Sigmoid colon (tissue), 7 donors: ENCODE results near the gene SYT13. TPM values are rescaled to one million over a fixed set of nuclear protein-coding genes. Genes with fewer than 3 reads are reported as not detected.

ENCODE experiments used
- DNase-seq: peaks from one replicate; pipeline ENCODE4 v3.0.0-alpha.2; 2019
- H3K27ac ChIP-seq, 4 donors: fragments of 200-600 bp; sonication (generic); one replicate each; pipeline ENCODE4 v1.5.1; 2016 to 2019; ENCODE audit warnings: mild to moderate bottlenecking in 1 of 4
- H3K27me3 ChIP-seq, 3 donors: fragments of 200-600 bp; sonication (generic); one replicate each; pipeline ENCODE4 v1.5.1; 2019; ENCODE audit warnings: mild to moderate bottlenecking in 1 of 3
- H3K36me3 ChIP-seq, 4 donors: fragments of 200-600 bp; sonication (generic); one replicate each; pipeline ENCODE4 v1.5.1; 2016 to 2019
- H3K4me1 ChIP-seq, 4 donors: fragments of 200-600 bp; sonication (generic); one replicate each; pipeline ENCODE4 v1.5.1; 2017 to 2019
- H3K4me3 ChIP-seq, 4 donors: fragments of 200-600 bp; sonication (generic); one replicate each; pipeline ENCODE4 v1.5.1; 2017 to 2019; ENCODE audit warnings: mild to moderate bottlenecking in 2 of 4, moderate library complexity in 1 of 4
- H3K9me3 ChIP-seq, 4 donors: fragments of 200-600 bp in 3 of 4; sonication (generic) in 3 of 4; one replicate each; pipeline versions ENCODE4 v1.5.1 to v1.6.1; 2013 to 2019
- CTCF ChIP-seq, 4 experiments: fragments of 450-650 bp in 3 of 4; fragments of 200-600 bp in 1 of 4; IDR thresholded peaks; one replicate each; pipeline ENCODE4 v1.5.1; 2016 to 2019; ENCODE audit warnings: antibody characterized with exemption in 4 of 4, mild to moderate bottlenecking in 3 of 4, moderate library complexity in 2 of 4
- EP300 ChIP-seq, 4 donors: sonication (generic); formaldehyde crosslinking; IDR thresholded peaks; one replicate each; pipeline ENCODE4 v1.6.1; 2017; ENCODE audit warnings: antibody characterized with exemption in 4 of 4
- POLR2A ChIP-seq, 2 donors: fragments of 450-650 bp; IDR thresholded peaks; one replicate each; pipeline ENCODE4 v1.6.1; 2016; ENCODE audit warnings: antibody characterized with exemption in 2 of 2, mild to moderate bottlenecking in 2 of 2, moderate library complexity in 2 of 2
- POLR2AphosphoS5 ChIP-seq, 4 donors: sonication (generic); formaldehyde crosslinking; IDR thresholded peaks; one replicate each; pipeline ENCODE4 v1.6.1; 2017; ENCODE audit warnings: antibody characterized with exemption in 4 of 4
- WGBS, 2 donors: extraction: QIAGEN DNeasy Blood & Tissue Kit; methylation state at CpG; one replicate each; pipeline ENCODE4 v1.1.7; 2013; 5-methylcytosine and 5-hydroxymethylcytosine counted together
- intact Hi-C: fragments of 100-400 bp; cut with DNase I; formaldehyde crosslinking; loops from one replicate; pipeline ENCODE4 v1.15.1; 2023
- polyA plus RNA-seq, 3 donors: library from polyadenylated mRNA; stranded (reverse); fragments of 200-250 nt; gene quantifications; one replicate each; pipeline ENCODE4 v1.2.3, GENCODE V29; 2013
- total RNA-seq, 4 donors: library from RNA; depleted of rRNA; stranded (reverse); fragments of >200 nt; gene quantifications; one replicate each; pipeline ENCODE4 v1.1.0, GENCODE V29; 2016
- donor health status: healthy with polysubstance abuse.
- donor health status: Bipolar disorder and iron deficiency.
- donor health status: healthy.

The SYT13 gene
- total and polyA plus RNA-seq, 7 donors: 2.0 to 8.1 (median 3.9) TPM

- TF ChIP-seq POLR2A (IDR thresholded peaks at IDR 0.05) (no peak), CTCF (IDR thresholded peaks at IDR 0.05) (no peak), EP300 (IDR thresholded peaks at IDR 0.05) (no peak), POLR2AphosphoS5 (IDR thresholded peaks at IDR 0.05) (no peak)
- no peak overlapping the region for H3K27ac ChIP-seq
- no peaks in the 10 kb centered on the region for H3K27me3 ChIP-seq
- no peaks in the 10 kb centered on the region for H3K36me3 ChIP-seq
- H3K9me3 ChIP-seq: no peaks in the 10 kb centered on the region
- H3K4me1 ChIP-seq: no peaks in the 10 kb centered on the region
- 63 to 79% methylated on average over 8 of the region's 8 CpGs for WGBS, 2 donors
- intact Hi-C loops: no loop called here
- no peak overlapping the region for H3K4me3 ChIP-seq
- no peak for DNase-seq
Measured at GRCh38 chr11:45245218-45246045, 40.7 kb downstream of the SYT13 start.

DNA sequence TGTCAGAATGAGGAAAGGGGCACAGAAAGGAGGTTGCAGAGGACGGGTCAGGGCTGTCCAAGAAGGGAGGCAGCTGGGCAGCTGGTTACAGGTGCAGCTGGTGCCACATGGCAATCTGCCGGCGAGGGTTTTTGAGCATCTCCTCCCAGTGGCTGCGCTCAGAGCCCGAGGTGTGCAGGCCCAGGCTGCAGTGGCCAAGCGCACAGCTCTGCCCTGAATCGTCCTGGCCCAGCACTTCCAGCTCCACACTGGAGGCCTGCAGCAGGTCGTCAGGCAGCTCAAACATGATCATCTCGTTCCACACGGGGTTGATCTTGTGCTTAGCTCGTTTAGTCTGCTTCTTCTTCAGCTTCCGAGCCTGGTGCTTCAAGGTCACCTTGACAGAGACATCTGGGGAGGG, 42.2 kb downstream of the SYT13 start:
- WGBS, 2 donors: 88 to 89% methylated on average over 12 of the region's 12 CpGs
- Histone ChIP-seq H3K36me3 (no peaks in the 10 kb centered on the region), H3K4me3 (no peak overlapping the region), H3K27me3 (no peaks in the 10 kb centered on the region), H3K27ac (no peak overlapping the region), H3K4me1 (no peaks in the 10 kb centered on the region), H3K9me3 (no peaks in the 10 kb centered on the region)
- TF ChIP-seq EP300 (IDR thresholded peaks at IDR 0.05): no peak
- TF ChIP-seq POLR2AphosphoS5 (IDR thresholded peaks at IDR 0.05): no peak
- no peak for TF ChIP-seq POLR2A (IDR thresholded peaks at IDR 0.05)
- TF ChIP-seq CTCF (IDR thresholded peaks at IDR 0.05): no peak
- intact Hi-C loops: no loop called here
- peak; percentile 57 for DNase-seq

DNA sequence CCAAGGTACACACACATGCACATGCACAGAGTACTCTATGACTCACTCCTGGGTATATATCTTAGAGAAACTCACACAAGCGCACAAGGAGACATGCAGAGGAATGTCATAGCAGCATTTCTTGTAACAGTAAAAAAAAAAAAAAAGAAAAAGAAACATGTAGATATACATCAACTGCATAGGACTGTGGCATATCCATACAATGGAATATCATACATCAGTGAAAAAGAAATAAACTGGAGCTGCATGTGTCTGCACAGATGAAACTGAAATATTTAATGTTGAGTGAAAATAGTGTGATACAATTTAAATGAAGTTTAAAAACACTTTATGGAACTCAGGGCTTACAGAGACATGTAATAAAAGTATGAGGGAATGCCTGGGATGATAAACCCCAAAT, 46.4 kb downstream of the SYT13 start:
- DNase-seq: no peak
- intact Hi-C loops: no loop called here
- no peak overlapping the region for H3K4me3 ChIP-seq
- H3K27ac ChIP-seq: no peak overlapping the region
- 92 to 97% methylated on average over 1 of the region's 1 CpG for WGBS, 2 donors
- no peaks in the 10 kb centered on the region for H3K27me3 ChIP-seq
- no peak for TF ChIP-seq POLR2A (IDR thresholded peaks at IDR 0.05)
- TF ChIP-seq CTCF (IDR thresholded peaks at IDR 0.05): no peak
- TF ChIP-seq EP300 (IDR thresholded peaks at IDR 0.05): no peak
- TF ChIP-seq POLR2AphosphoS5 (IDR thresholded peaks at IDR 0.05): no peak
- H3K9me3 ChIP-seq: no peaks in the 10 kb centered on the region
- no peaks in the 10 kb centered on the region for H3K4me1 ChIP-seq
- H3K36me3 ChIP-seq: no peaks in the 10 kb centered on the region

- Histone ChIP-seq H3K36me3 (no peaks in the 10 kb centered on the region), H3K9me3 (no peaks in the 10 kb centered on the region), H3K4me3 (no peak overlapping the region), H3K4me1 (no peaks in the 10 kb centered on the region), H3K27me3 (no peaks in the 10 kb centered on the region), H3K27ac (peak overlapping the region in 3 of 4 donors; percentile 32 to 57 (median 42))
- no peak for TF ChIP-seq POLR2A (IDR thresholded peaks at IDR 0.05)
- TF ChIP-seq POLR2AphosphoS5 (IDR thresholded peaks at IDR 0.05): no peak
- no peak for TF ChIP-seq CTCF (IDR thresholded peaks at IDR 0.05)
- no peak for TF ChIP-seq EP300 (IDR thresholded peaks at IDR 0.05)
- WGBS, 2 donors: 82 to 83% methylated on average over 3 of the region's 3 CpGs
- intact Hi-C loops: no loop called here
- peak; percentile 74 for DNase-seq
Measured at GRCh38 chr11:45238724-45239123, 47.4 kb downstream of the SYT13 start.
